Upper lobe of left lung (tissue), 4 donors: ENCODE measurements around the gene PAPLN.

ENCODE experiments used
- CTCF ChIP-seq, 6 experiments: fragments of 450-650 bp in 4 of 6; fragments of 200-600 bp in 2 of 6; sonication (generic) in 2 of 6; IDR thresholded peaks; one replicate each; pipeline ENCODE4 v1.5.1; 2016 to 2019; ENCODE audit warnings: antibody characterized with exemption in 6 of 6
- POLR2A ChIP-seq, 4 donors: fragments of 450-650 bp; IDR thresholded peaks; one replicate each; pipeline ENCODE4 v1.5.1; 2016 to 2017; ENCODE audit warnings: antibody characterized with exemption in 4 of 4, mild to moderate bottlenecking in 2 of 4
- POLR2AphosphoS5 ChIP-seq, 2 donors: sonication (generic); formaldehyde crosslinking; IDR thresholded peaks; one replicate each; pipeline ENCODE4 v1.5.1; 2017; ENCODE audit warnings: antibody characterized with exemption in 2 of 2

DNA sequence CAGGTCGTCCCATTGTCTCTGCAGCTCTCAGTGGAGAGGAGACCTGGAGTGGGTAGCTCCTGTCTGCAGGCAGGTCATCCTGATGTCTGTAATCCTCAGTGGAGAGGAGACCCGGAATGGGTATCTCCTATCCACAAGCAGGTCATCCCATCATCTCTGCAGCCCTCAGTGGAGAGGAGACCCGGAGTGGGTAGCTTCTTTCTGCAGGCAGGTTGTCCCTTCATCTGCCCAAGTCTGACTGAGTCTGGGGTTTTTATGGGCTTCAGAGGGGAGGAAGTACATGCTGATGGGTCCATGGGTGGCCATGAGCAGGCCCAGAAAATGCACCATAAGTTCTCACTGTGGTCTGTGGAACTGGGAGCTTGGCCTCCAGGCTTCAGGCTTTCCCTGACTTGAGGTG is 28.9 kb upstream of the PAPLN start:
- TF ChIP-seq POLR2A (IDR thresholded peaks at IDR 0.05) = no peak
- no peak for TF ChIP-seq CTCF (IDR thresholded peaks at IDR 0.05)
- no peak for TF ChIP-seq POLR2AphosphoS5 (IDR thresholded peaks at IDR 0.05)
